Neural cell (in vitro differentiated cells): ENCODE results near the gene AMIGO3.

Experiments
- EP300 ChIP-seq: fragments of 450-650 bp; conservative IDR thresholded peaks from 2 replicates; pipeline ENCODE4 v1.6.1; 2014; ENCODE audit warnings: antibody characterized with exemption, mild to moderate bottlenecking, moderate library complexity; ENCODE audit not compliant: poor library complexity, severe bottlenecking
- TF ChIP-seq, protein P1 (sequence below): fragments of 450-650 bp; IDR thresholded peaks from 2 replicates; pipeline ENCODE4 v1.5.1; 2014; ENCODE audit warnings: antibody characterized with exemption, mild to moderate bottlenecking, moderate library complexity; ENCODE audit not compliant: poor library complexity, severe bottlenecking

DNA sequence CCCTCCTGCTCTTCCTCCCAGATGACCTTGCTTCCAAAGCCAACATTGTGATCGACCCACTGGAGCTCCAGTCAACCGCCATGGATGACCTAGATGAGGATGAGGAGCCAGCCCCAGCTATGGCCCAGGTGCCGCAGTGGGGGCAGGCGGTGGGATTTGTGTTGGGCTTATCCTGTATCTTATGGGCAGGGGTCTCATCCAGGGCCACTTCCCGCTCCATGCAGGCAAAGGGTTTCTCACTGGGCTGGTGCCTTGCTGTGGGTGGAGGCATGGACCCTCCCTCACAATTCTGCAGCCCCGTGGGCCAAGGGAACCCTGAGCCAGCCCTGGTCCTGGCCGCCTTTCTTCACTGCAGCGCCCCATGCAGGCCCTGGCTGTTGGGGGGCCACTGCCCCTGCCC lies 14.9 kb downstream of the AMIGO3 start:
- TF ChIP-seq, protein P1, sequence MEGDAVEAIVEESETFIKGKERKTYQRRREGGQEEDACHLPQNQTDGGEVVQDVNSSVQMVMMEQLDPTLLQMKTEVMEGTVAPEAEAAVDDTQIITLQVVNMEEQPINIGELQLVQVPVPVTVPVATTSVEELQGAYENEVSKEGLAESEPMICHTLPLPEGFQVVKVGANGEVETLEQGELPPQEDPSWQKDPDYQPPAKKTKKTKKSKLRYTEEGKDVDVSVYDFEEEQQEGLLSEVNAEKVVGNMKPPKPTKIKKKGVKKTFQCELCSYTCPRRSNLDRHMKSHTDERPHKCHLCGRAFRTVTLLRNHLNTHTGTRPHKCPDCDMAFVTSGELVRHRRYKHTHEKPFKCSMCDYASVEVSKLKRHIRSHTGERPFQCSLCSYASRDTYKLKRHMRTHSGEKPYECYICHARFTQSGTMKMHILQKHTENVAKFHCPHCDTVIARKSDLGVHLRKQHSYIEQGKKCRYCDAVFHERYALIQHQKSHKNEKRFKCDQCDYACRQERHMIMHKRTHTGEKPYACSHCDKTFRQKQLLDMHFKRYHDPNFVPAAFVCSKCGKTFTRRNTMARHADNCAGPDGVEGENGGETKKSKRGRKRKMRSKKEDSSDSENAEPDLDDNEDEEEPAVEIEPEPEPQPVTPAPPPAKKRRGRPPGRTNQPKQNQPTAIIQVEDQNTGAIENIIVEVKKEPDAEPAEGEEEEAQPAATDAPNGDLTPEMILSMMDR = no peak
- TF ChIP-seq EP300 = no peak
